HAP-1 (cell line): ENCODE data around the gene RCOR1.

Source experiments
- DNase-seq, 2 experiments: peaks; one replicate each; pipeline ENCODE4 v3.0.0-alpha.2; 2016 to 2020; ENCODE audit warnings: low spot score in 2 of 2
- H3K27me3 ChIP-seq: fragments of 250-450 bp; sonication (Bioruptor Pico); 2 replicates; pipeline ENCODE4 v1.5.1; 2020; ENCODE audit warnings: low read depth, mild to moderate bottlenecking, moderate library complexity
- H3K36me3 ChIP-seq: fragments of 250-450 bp; sonication (Bioruptor Pico); replicated peaks from 2 replicates; pipeline ENCODE4 v1.5.1; 2020; ENCODE audit warnings: mild to moderate bottlenecking
- H3K4me1 ChIP-seq: fragments of 250-450 bp; sonication (Bioruptor Pico); 2 replicates; pipeline ENCODE4 v1.5.1; 2020; ENCODE audit warnings: mild to moderate bottlenecking
- H3K4me3 ChIP-seq: fragments of 250-450 bp; sonication (Bioruptor Pico); 2 replicates; pipeline ENCODE4 v1.5.1; 2020; ENCODE audit warnings: mild to moderate bottlenecking, moderate library complexity
- H3K9me3 ChIP-seq: fragments of 250-450 bp; sonication (Bioruptor Pico); 2 replicates; pipeline ENCODE4 v1.5.1; 2020; ENCODE audit warnings: mild to moderate bottlenecking, moderate library complexity
- in situ Hi-C: fragments of 300-500 bp; cut with MboI; formaldehyde crosslinking; loops from 3 replicates; pipeline ENCODE4 v1.14.3; 2020; ENCODE audit warnings: low sequenced_read_pairs, inconsistent platforms, mixed read lengths

The RCOR1 gene

DNA sequence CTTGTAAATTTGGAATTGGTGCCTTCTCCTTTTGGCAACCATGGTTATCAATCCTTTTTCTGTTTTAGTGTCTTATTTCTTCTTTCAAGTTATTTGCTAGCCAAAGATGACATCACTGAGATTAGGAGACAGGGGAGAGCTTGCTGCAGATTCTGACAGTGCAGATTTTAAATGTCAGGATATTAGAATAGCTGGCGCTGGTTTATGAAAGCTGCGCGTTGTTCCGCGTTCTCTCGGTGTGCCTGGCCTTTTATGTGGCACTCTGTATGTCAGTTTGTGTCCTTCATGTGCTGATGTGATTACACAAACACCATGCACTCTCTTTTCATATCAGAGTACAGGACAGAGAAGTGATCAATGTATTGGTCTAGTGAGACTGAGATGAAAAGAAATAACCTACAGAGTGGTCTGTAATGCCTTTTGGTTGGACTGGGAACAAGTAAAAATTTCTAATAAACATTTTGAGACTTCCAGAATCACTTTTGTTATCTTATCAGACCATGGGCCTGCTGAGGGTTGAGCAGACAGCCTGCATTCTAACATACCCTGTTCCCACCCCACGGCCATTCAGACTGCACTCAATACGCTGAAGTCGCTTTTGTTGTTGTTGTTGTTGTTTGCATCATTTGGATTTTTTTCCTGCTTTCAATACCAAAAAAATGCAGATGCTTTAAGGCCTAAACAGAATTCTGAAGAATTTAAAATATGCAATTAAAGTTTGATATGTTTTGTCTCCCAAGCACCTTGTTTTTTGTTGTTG is 135.1 kb downstream of the RCOR1 start:
- in situ Hi-C loops, result no loop called here
- Histone ChIP-seq H3K27me3 (no peaks in the 10 kb centered on the region), H3K9me3 (no peaks in the 10 kb centered on the region), H3K4me3 (no peak overlapping the region), H3K36me3 (peaks cover 49% of the 10 kb centered on the region), H3K4me1 (peaks cover under 1% of the 10 kb centered on the region)
- no peak for DNase-seq

DNA sequence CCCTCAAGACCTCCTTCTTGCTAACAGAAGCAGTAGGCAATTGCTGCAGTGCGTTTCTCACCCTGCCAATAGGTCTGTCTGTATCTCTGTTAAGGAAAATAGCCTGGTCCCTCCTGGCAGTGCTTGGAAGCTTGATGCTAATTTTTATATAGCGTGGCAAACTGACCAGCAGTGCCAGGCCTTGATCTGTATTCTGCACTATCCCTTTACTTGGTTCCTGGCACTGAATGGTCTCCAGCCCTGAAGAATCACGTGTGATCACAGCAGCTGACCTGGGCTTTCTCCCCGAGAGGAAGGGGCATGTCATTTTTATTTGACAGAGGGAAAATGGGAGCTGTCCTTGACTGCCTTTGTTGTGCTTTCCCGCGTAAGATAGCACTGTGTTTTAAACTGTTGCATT is 136.1 kb downstream of the RCOR1 start:
- Histone ChIP-seq H3K9me3 (no peaks in the 10 kb centered on the region), H3K4me3 (no peak overlapping the region), H3K4me1 (no peaks in the 10 kb centered on the region), H3K27me3 (no peaks in the 10 kb centered on the region), H3K36me3 (peaks cover 39% of the 10 kb centered on the region)
- in situ Hi-C loops, result no loop called here
- DNase-seq, result no peak

DNA sequence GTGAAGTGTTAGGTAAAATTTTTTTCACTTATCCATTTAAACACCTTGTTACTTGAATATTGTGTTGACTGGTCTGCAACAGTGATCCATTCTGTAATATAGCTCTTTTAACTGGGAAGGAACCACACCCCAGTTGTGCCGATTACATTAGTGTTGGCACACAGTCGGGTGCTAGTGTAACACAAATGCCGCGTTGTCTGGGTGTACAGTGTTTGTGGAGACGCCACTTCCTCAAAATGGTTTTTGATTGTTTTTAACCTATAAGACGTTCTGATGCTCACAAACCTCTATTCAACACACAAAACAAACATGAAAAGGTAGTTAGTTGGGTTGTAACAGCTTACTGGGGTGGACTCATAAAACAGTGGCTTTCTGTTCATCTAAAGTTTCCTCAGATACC is 136.8 kb downstream of the RCOR1 start:
- Histone ChIP-seq H3K9me3 (no peaks in the 10 kb centered on the region), H3K4me3 (no peak overlapping the region), H3K27me3 (no peaks in the 10 kb centered on the region), H3K4me1 (no peaks in the 10 kb centered on the region), H3K36me3 (peaks cover 31% of the 10 kb centered on the region)
- in situ Hi-C loops, result no loop called here
- no peak for DNase-seq

DNA sequence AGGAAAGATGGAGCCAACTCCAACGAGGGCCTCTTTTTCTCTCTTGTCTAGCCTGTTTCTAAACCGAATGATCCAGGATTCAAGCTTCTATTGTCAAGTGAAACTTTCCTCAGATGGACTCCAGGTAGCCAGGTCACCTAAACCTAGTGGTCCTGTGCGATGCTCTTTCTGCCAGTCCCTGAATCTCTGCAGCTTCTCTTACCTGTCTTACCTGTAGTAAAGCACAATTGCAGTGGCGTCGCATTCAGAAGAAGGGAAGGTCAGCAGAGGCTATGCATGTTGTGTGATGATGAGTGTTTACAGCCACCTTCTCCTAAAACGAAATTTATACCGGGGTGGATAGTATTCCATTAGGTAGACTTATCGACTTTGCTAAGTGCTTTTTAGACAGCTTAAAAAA is 137.4 kb downstream of the RCOR1 start:
- Histone ChIP-seq H3K36me3 (peaks cover 26% of the 10 kb centered on the region), H3K9me3 (no peaks in the 10 kb centered on the region), H3K4me1 (no peaks in the 10 kb centered on the region), H3K4me3 (no peak overlapping the region), H3K27me3 (no peaks in the 10 kb centered on the region)
- in situ Hi-C loops, result no loop called here
- no peak for DNase-seq

DNA sequence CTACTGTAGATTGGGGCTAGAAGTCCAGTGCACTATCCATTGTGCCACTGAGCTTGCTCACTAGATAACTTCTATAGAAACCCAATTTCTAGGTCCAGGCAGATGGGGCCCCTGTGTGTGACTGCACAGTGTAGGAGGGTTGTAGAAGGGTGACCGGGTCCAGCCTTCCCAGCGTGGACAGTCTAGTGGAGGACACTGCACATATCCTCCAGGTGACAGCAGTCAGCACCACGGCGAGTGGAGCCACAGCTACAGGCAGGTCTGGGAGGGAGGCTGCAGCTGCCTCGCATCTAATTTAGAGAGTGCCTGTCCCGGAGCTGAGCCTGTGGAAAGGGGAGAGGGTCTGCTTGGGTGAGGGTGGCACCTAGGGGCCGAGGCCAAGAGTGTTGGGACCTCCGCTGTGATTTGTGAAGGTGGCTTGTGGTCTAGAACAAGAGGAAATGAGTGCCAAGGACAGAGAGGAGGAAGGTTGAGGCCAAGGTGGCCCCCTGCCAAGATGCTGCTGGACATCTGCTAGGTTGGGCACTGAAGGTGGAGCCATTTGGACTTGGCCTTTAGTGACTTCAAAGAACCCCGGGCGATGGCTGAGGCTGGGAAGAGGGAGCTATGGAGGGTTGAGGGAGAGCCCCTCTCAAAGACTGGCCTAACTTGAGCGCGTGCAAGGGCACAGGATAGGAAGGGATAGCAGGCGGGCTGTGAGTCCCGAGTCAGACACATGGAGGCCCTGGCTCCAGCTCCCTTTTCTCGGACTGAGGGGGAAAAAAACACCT is 138.8 kb downstream of the RCOR1 start:
- no peak for DNase-seq
- Histone ChIP-seq H3K27me3 (no peaks in the 10 kb centered on the region), H3K4me1 (no peaks in the 10 kb centered on the region), H3K36me3 (peaks cover 21% of the 10 kb centered on the region), H3K9me3 (no peaks in the 10 kb centered on the region), H3K4me3 (no peak overlapping the region)
- in situ Hi-C loops, result no loop called here

DNA sequence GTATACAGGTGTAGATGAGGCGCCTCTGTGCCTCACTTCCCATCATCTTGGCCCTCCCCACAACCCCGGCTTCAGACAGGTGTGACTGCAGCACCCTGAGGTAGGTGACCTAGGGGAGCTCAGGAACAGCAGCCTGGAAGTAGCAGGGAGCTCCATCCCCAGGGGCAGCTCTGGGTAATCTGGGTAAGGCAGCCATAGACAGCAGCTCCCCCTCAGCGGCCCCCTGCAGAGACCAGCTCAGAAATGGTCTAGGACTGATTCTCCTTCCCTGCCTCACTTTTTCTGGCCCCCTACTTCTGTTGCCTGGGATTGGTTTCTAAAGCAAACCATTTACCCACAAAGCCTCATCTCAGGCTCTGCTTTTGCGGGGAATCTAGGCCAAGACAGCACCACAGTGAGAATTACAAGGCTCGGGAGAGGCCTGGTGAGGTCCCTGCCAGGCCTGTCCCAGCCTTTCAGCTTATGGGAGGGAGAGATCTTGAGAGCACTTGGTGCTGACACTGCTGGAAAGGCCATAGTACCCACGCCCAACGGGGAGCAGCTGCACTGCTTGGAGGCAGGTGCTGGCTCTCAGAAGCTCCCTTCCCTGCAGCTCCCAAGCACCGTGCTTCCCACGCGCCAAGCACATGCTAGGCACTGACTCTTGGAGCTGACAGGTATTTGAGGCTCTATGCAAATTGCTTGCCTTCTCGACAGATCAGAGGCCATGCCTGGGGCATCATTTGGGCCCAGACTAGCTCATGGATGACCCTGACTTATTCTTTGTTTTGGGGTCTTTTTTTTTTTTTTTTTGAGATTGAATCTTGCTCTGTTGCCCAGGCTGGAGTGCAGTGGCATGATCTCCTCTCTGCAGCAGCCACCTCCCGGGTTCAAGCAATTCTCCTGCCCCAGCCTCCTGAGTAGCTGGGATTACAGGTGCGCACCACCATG is 139.7 kb downstream of the RCOR1 start:
- peaks cover 16% of the 10 kb centered on the region for H3K36me3 ChIP-seq
- in situ Hi-C loops, result no loop called here
- DNase-seq, result no peak

DNA sequence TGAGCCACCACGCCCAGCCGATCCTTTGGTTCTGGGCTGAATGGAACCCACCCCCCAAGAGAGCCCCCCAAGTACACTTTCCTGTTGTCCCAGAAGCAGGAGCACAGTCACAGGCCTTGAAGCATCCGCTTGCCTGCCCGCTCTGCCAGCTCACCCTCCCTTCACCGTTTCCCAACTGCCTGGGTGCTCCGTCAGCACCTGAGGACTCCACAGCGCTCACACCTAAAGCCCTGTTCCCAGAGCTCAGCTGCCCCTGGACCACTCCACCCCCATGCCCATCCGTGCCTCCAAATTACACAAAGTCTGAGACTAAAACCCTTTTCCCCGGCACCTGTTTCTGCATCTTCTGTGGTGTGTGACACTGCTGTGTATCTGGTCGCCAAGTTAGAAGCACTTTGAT is 140.5 kb downstream of the RCOR1 start:
- H3K4me3 ChIP-seq, result no peak overlapping the region
- H3K4me1 ChIP-seq, result no peaks in the 10 kb centered on the region
- in situ Hi-C loops, result no loop called here
- no peaks in the 10 kb centered on the region for H3K27me3 ChIP-seq
- peaks cover 9% of the 10 kb centered on the region for H3K36me3 ChIP-seq
- no peaks in the 10 kb centered on the region for H3K9me3 ChIP-seq
- no peak for DNase-seq

More for the DNA sequence above, 139.7 kb downstream of the RCOR1 start:
- H3K4me3 ChIP-seq, result no peak overlapping the region
- H3K27me3 ChIP-seq, result no peaks in the 10 kb centered on the region
- H3K4me1 ChIP-seq, result no peaks in the 10 kb centered on the region
- H3K9me3 ChIP-seq, result no peaks in the 10 kb centered on the region

DNA sequence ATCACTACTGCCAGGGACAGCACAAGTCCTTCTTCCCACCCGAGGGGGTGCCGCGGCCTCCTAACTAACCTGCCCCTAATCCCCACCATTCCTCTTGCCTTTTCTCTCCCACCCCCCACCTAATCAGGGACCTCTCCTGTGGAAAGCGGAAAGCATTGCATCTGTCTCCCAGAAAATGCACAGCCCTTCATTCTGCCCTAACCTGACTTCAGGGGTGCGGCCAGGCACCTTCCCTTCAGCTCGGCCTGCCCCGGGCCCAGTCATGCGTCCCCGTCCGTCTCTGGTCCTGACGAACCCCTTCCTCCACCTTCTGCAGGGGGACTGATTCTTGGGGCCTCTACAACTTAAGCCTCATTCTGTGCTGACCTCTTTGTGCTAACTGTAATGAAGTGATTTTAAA is 140.9 kb downstream of the RCOR1 start:
- DNase-seq, result no peak
- Histone ChIP-seq H3K36me3 (peaks cover 5% of the 10 kb centered on the region), H3K4me1 (no peaks in the 10 kb centered on the region), H3K9me3 (no peaks in the 10 kb centered on the region), H3K27me3 (no peaks in the 10 kb centered on the region), H3K4me3 (no peak overlapping the region)
- in situ Hi-C loops, result no loop called here

DNA sequence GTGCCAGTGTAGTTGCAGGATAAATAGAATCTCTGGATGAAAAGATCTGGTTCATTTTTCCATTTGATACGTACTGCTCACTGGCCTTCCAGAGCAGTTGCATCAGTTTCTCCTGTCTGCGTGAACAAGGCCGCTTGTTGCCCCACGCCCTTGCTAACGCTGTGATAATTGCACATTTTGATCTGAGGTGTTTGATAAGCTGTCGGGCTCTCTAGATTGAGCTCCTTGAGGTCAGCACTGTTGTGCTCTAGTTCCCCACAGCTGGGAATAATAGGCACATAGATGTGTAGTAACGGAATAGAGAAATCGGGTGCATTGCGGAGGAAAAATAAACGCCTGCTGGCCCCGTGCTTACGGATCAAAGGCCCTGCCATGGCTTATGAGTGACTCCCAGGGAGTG is 142.0 kb downstream of the RCOR1 start:
- Histone ChIP-seq H3K4me1 (no peaks in the 10 kb centered on the region), H3K4me3 (no peak overlapping the region), H3K36me3 (peaks cover 3% of the 10 kb centered on the region; the same call in 1 of the 2 replicates), H3K9me3 (no peaks in the 10 kb centered on the region), H3K27me3 (no peaks in the 10 kb centered on the region)
- in situ Hi-C loops, result no loop called here
- no peak for DNase-seq

DNA sequence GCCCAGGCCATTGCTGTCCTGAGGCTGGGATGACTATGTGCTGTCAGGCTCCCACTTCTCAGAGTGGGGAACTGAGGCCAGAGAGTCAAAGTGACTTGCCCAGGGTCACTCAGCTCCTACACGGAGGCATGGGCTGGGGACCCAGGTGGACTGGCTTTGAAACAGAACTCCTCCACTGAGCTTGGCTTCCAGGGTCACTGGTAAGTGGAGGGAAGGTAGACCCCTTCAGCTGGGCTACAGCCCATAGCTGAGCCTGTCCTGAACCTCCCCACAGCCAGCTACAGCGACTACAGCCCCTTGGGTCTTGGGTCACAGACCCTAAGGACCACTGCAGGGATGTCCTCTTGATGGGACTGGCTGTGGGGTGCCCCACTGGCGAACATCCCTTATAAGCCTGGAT is 144.5 kb downstream of the RCOR1 start:
- no peaks in the 10 kb centered on the region for H3K27me3 ChIP-seq
- no peaks in the 10 kb centered on the region for H3K36me3 ChIP-seq
- no peak overlapping the region for H3K4me3 ChIP-seq

DNA sequence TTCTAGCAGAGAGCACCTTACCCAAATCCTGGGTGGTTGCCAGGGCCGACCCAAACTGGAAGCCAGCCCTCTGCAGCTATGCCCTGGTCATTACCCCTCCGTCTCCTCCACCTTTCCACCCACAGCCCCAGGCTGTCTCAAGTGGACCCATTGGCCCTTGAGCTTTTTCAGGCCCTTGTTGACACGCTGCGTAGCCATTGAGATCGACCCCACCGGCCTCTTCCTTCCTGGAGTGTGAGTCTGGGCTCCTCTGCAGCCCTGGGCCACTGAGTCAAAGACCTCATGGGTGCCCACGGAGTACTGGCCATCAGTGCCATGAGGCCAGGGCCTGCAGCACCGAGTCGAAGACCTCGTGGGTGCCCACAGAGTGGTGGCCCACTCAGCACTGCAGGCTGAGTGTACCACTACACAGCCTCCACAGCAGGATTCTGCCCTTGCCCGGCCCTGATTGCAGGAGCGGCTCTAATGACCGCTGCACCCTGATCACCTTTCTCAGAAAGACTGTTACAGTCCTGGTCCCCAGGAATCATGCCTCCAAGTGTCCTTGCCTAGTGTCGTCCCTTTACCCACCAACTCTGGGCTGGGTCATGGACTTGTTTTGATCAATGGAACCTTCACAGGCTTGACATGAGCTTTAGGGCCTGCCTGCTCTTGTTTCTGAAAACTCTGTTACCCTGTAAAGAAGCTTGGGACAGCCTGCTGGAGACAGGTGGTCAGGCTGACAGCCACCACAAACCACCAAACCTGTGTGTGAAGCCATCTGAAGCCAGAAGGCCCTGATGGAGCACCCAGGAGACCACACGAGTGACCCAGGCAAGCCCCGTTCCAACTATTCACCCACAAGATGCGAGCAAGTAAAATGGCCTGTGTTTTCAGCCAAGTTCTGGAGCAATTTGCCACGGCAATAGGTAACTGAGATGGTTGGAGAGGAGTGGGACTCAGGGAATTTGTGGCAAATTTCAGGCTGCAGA is 145.2 kb downstream of the RCOR1 start:
- Histone ChIP-seq H3K27me3 (no peaks in the 10 kb centered on the region), H3K36me3 (no peaks in the 10 kb centered on the region), H3K4me3 (no peak overlapping the region), H3K9me3 (peaks cover 5% of the 10 kb centered on the region; the same call in 1 of the 2 replicates), H3K4me1 (no peaks in the 10 kb centered on the region)
- in situ Hi-C loops, result no loop called here
- no peak for DNase-seq

More for the DNA sequence above, 144.5 kb downstream of the RCOR1 start:
- in situ Hi-C loops, result no loop called here
- peaks cover 2% of the 10 kb centered on the region; the same call in 1 of the 2 replicates for H3K9me3 ChIP-seq
- DNase-seq, result no peak
- no peaks in the 10 kb centered on the region for H3K4me1 ChIP-seq

DNA sequence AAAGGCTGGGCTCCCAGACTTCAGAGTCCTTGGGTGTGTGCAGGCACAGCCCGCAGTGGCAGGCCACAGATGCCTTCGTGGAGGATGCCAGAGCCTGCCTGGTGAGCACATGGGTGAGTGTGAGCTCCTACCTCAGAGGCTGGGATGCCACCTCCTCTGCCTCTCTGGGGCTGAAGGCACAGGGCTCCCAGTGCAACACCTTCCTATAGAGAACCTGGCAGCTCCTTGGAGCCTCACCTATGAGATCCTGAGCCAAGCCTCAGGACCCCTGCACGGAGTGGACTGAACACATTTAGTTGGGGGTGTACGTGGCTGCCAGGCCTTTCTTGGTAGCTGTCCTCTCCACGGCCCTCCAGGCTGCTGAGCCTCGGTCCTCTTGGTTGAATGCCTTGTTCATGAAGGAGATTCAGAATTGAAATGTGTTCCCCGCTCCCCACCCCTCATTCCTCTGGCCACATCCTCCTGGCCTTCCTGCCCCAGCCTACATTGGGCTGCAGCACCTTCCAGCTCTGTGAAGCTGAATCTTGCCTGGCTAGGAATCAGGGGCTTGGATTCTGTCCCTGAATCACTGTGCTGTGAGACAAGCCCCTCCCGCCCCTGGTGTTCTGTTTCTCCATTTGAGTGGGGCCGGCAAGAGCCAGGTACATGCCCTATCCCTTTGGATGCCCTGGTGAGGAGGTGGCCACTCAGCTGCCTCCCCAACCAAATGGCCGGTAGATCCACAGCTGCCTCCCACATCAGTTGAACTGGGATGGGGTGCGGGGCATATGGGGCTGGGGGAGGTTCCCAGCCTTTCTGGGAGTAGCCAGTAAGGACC is 146.1 kb downstream of the RCOR1 start:
- H3K36me3 ChIP-seq, result no peaks in the 10 kb centered on the region

More for the DNA sequence above, 146.1 kb downstream of the RCOR1 start:
- in situ Hi-C loops, result no loop called here
- H3K27me3 ChIP-seq, result no peaks in the 10 kb centered on the region
- DNase-seq, result no peak
- peaks cover 5% of the 10 kb centered on the region; the same call in 1 of the 2 replicates for H3K9me3 ChIP-seq
- H3K4me1 ChIP-seq, result no peaks in the 10 kb centered on the region
- no peak overlapping the region for H3K4me3 ChIP-seq
